Measurements from ENCODE around the gene CCDC71. TPM values are rescaled to one million over a fixed set of nuclear protein-coding genes. Genes with fewer than 3 reads are reported as not detected.

CCDC71 gene
- total and polyA plus RNA-seq, 2 of the 13 experiments (the other 11 are each of a cell fraction or from before 2014, with no cell fraction given): 9.7 to 14.3 TPM

GRCh38 chr3:49171119-49171774 lies 5.1 kb upstream of the CCDC71 start, which contains the start of gene KLHDC8B (continued):
- no peak for TF ChIP-seq ZNF101 (CRISPR knock-in tag; IDR thresholded peaks at IDR 0.05; ENCODE audit: borderline replicate concordance, low read depth)
- peak; percentile 53 for TF ChIP-seq SRSF1 (optimal IDR thresholded peaks at IDR 0.05; ENCODE audit: low read depth, low read length)
- peak; percentile 79; the same call in 1 of the 2 replicates for TF ChIP-seq ZKSCAN8 (CRISPR knock-in tag; IDR thresholded peaks at IDR 0.05; ENCODE audit: borderline replicate concordance)
- peak; percentile 74 for TF ChIP-seq TAF1 (CRISPR knock-in tag; IDR thresholded peaks at IDR 0.05)
- TF ChIP-seq ZNF33B (CRISPR knock-in tag; IDR thresholded peaks at IDR 0.05): no peak
- TF ChIP-seq FOXA1 (IDR thresholded peaks at IDR 0.05): no peak
- TF ChIP-seq FOXA1 (CRISPR knock-in tag; IDR thresholded peaks at IDR 0.05): no peak
- TF ChIP-seq ARID5B (CRISPR knock-in tag; IDR thresholded peaks at IDR 0.05): peak; percentile 53
- TF ChIP-seq ZNF772 (CRISPR knock-in tag; IDR thresholded peaks at IDR 0.05): peak; percentile 66
- no peak for TF ChIP-seq ZNF10 (CRISPR knock-in tag; IDR thresholded peaks at IDR 0.05; ENCODE audit: borderline replicate concordance, low read depth)
- no peak for TF ChIP-seq CEBPZ (IDR thresholded peaks at IDR 0.05; ENCODE audit: low read length)
- 0 out of 2 replicates have a peak, but pooled peaks have one; percentile 14 for TF ChIP-seq ZNF646 (CRISPR knock-in tag; IDR thresholded peaks at IDR 0.05)
- TF ChIP-seq THAP7 (CRISPR knock-in tag; IDR thresholded peaks at IDR 0.05): no peak; the same call in 1 of the 2 replicates
- TF ChIP-seq ZNF121 (CRISPR knock-in tag; IDR thresholded peaks at IDR 0.05): peak; percentile 31; the same call in 1 of the 2 replicates
- 0 out of 2 replicates have a peak, but pooled peaks have one; percentile 65 for TF ChIP-seq SIN3A (IDR thresholded peaks at IDR 0.05; ENCODE audit: borderline replicate concordance, low read depth, low read length)

All from HepG2 (cell line).